HFFc6 (cell line): Measurements from ENCODE around the gene SEC14L6. TPM values are rescaled to one million over a fixed set of nuclear protein-coding genes. Genes with fewer than 3 reads are reported as not detected.

ENCODE experiments used
- DNase-seq: peaks from one replicate; pipeline ENCODE4 v3.0.0-alpha.2; 2018
- H3K27ac Mint-ChIP-seq: 2 replicates; pipeline ENCODE4 v1.8.0; 2020; ENCODE audit warnings: mild to moderate bottlenecking, mixed read lengths
- H3K27me3 Mint-ChIP-seq: 2 replicates; pipeline ENCODE4 v1.8.0; 2021; ENCODE audit warnings: mild to moderate bottlenecking, moderate library complexity, mixed read lengths; ENCODE audit not compliant: insufficient read depth
- H3K36me3 Mint-ChIP-seq: 2 replicates; pipeline ENCODE4 v1.8.0; 2021; ENCODE audit warnings: low read depth, mixed read lengths
- H3K4me1 Mint-ChIP-seq: 2 replicates; pipeline ENCODE4 v1.8.0; 2020; ENCODE audit warnings: low read depth, mixed read lengths
- H3K4me3 Mint-ChIP-seq: 2 replicates; pipeline ENCODE4 v1.8.0; 2020; ENCODE audit warnings: mild to moderate bottlenecking, moderate library complexity, mixed read lengths
- H3K9me3 Mint-ChIP-seq: 2 replicates; pipeline ENCODE4 v1.8.0; 2020; ENCODE audit warnings: mild to moderate bottlenecking, mixed read lengths
- CTCF ChIP-seq: fragments of 200-600 bp; sonication (generic); IDR thresholded peaks from 2 replicates; pipeline ENCODE4 v1.5.0; 2021; ENCODE audit warnings: antibody characterized with exemption, mild to moderate bottlenecking
- total RNA-seq, 6 experiments: library from RNA; stranded (reverse); fragmentation: NEBNext Ultra II Directional; extraction: Animal tissue kit (Norgen Biotek cat#: 25700); gene quantifications; 2 replicates in 1 of 6; 3 replicates in 5 of 6; pipeline ENCODE4 v1.2.3, GENCODE V29; 2021

Gene SEC14L6
- total RNA-seq, 6 experiments from 2014 or later: not detected

- Mint-ChIP-seq H3K4me1 (no peaks in the 10 kb centered on the region), H3K27ac (no peak overlapping the region), H3K4me3 (no peak overlapping the region), H3K27me3 (peaks cover 48% of the 10 kb centered on the region), H3K9me3 (no peaks in the 10 kb centered on the region), H3K36me3 (no peaks in the 10 kb centered on the region)
- TF ChIP-seq CTCF: no peak
- no peak for DNase-seq
Observed at GRCh38 chr22:30497466-30498150, 48.9 kb downstream of the SEC14L6 start.

- TF ChIP-seq CTCF: no peak
- Mint-ChIP-seq H3K9me3 (no peaks in the 10 kb centered on the region), H3K27ac (no peak overlapping the region), H3K27me3 (peaks cover 48% of the 10 kb centered on the region), H3K4me3 (no peak overlapping the region), H3K36me3 (no peaks in the 10 kb centered on the region), H3K4me1 (no peaks in the 10 kb centered on the region)
- no peak for DNase-seq
Observed at GRCh38 chr22:30495041-30495784, 51.3 kb downstream of the SEC14L6 start.

DNA sequence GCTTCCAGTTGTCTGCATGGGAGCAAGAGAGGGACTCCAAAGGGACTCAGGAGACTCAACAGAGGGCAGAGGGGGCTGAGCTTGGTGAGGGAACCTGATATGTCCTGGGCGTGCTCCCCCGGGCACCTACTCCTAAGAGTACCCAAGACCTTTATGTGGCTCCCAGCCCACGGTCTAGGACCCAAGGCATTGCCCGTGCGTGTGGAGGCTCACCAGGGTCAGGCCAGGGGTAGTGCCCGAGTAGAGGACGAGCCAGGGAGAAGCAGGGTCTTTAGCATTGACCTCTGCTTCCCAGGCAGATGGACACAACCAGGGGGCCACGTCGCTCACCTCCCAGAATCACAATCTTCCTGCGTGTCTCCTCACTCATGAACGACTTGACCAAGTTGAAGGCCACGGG lies 54.4 kb downstream of the SEC14L6 start:
- Mint-ChIP-seq H3K27ac (no peak overlapping the region), H3K4me3 (no peak overlapping the region), H3K27me3 (peaks cover 46% of the 10 kb centered on the region), H3K4me1 (no peaks in the 10 kb centered on the region), H3K9me3 (no peaks in the 10 kb centered on the region), H3K36me3 (no peaks in the 10 kb centered on the region)
- TF ChIP-seq CTCF: no peak
- DNase-seq: no peak

DNA sequence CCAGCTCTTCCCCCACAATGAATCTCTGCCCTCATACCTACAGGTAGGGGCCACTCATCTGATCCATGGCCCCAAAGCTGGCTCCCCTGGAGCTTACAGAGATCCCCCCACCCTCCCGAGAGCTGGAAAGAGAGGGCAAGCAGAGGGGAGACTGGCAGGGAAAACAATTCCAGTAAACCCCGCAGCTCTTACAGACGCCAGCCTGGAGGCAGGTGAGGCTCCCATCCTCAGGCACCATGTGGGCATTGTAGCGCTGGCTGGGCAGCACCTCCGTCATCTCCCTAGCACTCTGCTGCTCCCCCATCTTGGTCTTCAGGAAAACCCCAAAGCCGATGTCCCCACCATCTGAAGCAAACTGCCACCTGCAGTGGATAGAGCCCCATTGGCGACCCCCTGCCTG lies 55.2 kb downstream of the SEC14L6 start:
- no peak overlapping the region for H3K4me3 Mint-ChIP-seq
- DNase-seq: no peak
- no peaks in the 10 kb centered on the region for H3K9me3 Mint-ChIP-seq
- H3K4me1 Mint-ChIP-seq: no peaks in the 10 kb centered on the region
- no peaks in the 10 kb centered on the region for H3K36me3 Mint-ChIP-seq
- H3K27me3 Mint-ChIP-seq: peaks cover 41% of the 10 kb centered on the region
- no peak for TF ChIP-seq CTCF
- no peak overlapping the region for H3K27ac Mint-ChIP-seq

GRCh38 chr22:30490399-30490798 lies 56.1 kb downstream of the SEC14L6 start:
- DNase-seq: no peak
- no peak overlapping the region for H3K4me3 Mint-ChIP-seq
- no peak overlapping the region for H3K27ac Mint-ChIP-seq
- TF ChIP-seq CTCF: peak; percentile 42; the same call in 1 of the 2 replicates
- no peaks in the 10 kb centered on the region for H3K9me3 Mint-ChIP-seq
- H3K36me3 Mint-ChIP-seq: no peaks in the 10 kb centered on the region
- H3K27me3 Mint-ChIP-seq: peaks cover 41% of the 10 kb centered on the region
- no peaks in the 10 kb centered on the region for H3K4me1 Mint-ChIP-seq
